Fibroblast of villous mesenchyme (primary cell): ENCODE results near the gene FMC1. TPM values are rescaled to one million over a fixed set of nuclear protein-coding genes. Genes with fewer than 3 reads are reported as not detected.
"Not testable (repeated sequence)": the region's sequence is repeated elsewhere in the genome, so short reads cannot be mapped to it uniquely, and the experiment has no call there.

Experiments used
- DNase-seq: peaks from one replicate; pipeline ENCODE4 v3.0.0-alpha.2; 2010; ENCODE audit warnings: low read depth
- H3K4me3 ChIP-seq: 2 replicates; pipeline ENCODE4 v1.5.1; 2011; ENCODE audit warnings: low read depth, mild to moderate bottlenecking, low read length
- CTCF ChIP-seq: IDR thresholded peaks from 2 replicates; pipeline ENCODE4 v1.5.1; 2012; ENCODE audit warnings: low read depth, mild to moderate bottlenecking, low read length; ENCODE audit not compliant: insufficient read depth
- total RNA-seq: library from RNA; depleted of rRNA; stranded (reverse); fragments of >200 nt; gene quantifications from 2 replicates; pipeline ENCODE4 v1.2.3, GENCODE V29; 2012

Gene FMC1
- total RNA-seq, 1 donor, result 13.4 TPM

GRCh38 chr7:139329119-139329518 lies 12.0 kb upstream of the FMC1 start:
- no peak for TF ChIP-seq CTCF
- DNase-seq, result no peak
- H3K4me3 ChIP-seq, result no peak overlapping the region

GRCh38 chr7:139330333-139331030 lies 10.7 kb upstream of the FMC1 start:
- H3K4me3 ChIP-seq, result no peak overlapping the region
- no peak for DNase-seq
- no peak for TF ChIP-seq CTCF

GRCh38 chr7:139332697-139333359 lies 8.3 kb upstream of the FMC1 start:
- H3K4me3 ChIP-seq, result no peak overlapping the region
- no peak for TF ChIP-seq CTCF
- DNase-seq, result no peak

GRCh38 chr7:139333443-139333842 lies 7.7 kb upstream of the FMC1 start:
- not testable (repeated sequence) for H3K4me3 ChIP-seq, DNase-seq

GRCh38 chr7:139334399-139335150 lies 6.6 kb upstream of the FMC1 start:
- TF ChIP-seq CTCF, result no peak
- DNase-seq, result no peak
- no peak overlapping the region for H3K4me3 ChIP-seq

- no peak for TF ChIP-seq CTCF
- no peak for DNase-seq
- no peak overlapping the region for H3K4me3 ChIP-seq
These were observed 2.1 kb upstream of the FMC1 start for GRCh38 chr7:139339025-139339424.

GRCh38 chr7:139339698-139340036 lies 1.5 kb upstream of the FMC1 start:
- H3K4me3 ChIP-seq, result peak overlapping the region; percentile 97
- no peak for DNase-seq
- TF ChIP-seq CTCF, result no peak
